ENCODE measurements around the gene DCDC2C. TPM values are rescaled to one million over a fixed set of nuclear protein-coding genes. Genes with fewer than 3 reads are reported as not detected.

The DCDC2C gene
- total RNA-seq, 1 donor from 2014 or later, result not detected

DNA sequence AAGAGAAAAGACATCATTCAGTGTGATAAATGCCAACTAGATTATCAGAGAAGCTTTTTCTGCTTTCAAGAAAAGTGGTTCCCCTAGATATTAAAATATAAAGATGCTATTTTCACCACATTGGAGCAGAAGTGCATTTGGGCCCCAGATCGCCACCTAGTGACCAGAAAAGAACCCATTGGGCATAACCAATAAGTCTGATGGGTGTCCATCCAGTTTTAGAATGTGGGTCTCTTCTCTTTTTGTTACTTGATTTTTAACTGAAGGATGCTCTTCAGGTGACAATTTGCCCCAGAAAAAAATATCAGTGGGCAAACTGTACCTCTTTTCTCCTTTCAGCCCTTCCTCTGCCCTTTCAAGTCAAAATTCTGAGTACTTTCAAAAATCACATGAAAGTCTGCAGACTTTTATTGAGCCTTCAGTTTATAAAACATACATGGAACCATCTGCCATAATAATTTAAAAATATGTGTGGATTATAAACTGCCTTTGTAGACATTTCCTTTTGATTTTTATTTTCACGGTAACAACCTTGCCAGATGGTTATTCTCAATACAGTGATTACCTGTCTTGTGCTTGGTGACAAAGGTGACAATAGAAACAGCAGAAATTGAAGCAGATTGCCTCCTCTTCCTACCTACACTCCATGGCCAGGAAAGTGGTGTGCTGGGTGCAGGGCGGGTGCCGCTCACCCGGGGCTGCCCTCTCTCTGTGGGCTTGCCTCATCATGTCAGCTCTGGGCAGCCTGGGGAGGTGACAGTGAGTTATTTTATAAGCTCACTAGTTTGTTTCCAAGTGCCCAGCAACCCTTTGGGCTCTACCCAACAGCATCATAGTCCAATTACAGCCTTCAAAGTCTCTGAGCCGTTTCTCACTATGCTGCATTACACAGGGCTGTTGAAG, 124.5 kb downstream of the DCDC2C start:
- peak; percentile 2 for DNase-seq (ENCODE audit: low read depth)

- no peak for DNase-seq (ENCODE audit: low read depth)
These were observed 127.4 kb downstream of the DCDC2C start for GRCh38 chr2:3830796-3831195.

DNA sequence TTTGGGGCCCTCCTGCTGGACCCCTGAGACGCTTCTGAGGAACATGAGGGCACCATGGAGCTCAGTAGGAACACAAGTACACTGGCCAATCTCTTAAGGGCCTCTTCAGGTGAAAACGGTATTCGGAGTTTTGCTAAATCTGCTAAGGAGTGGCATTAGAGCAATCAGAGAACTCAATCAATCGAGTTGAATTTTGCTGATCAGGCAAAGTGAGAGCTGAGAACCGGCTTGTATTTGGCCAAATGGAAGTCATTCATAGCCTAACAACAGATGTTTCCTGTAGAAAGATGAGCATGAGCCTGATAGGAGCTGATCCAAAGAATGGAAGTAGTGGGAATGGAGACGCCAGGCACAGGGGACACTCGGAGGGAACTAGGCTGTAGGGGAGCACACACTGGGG, 133.7 kb downstream of the DCDC2C start:
- DNase-seq (ENCODE audit: low read depth), result no peak

DNA sequence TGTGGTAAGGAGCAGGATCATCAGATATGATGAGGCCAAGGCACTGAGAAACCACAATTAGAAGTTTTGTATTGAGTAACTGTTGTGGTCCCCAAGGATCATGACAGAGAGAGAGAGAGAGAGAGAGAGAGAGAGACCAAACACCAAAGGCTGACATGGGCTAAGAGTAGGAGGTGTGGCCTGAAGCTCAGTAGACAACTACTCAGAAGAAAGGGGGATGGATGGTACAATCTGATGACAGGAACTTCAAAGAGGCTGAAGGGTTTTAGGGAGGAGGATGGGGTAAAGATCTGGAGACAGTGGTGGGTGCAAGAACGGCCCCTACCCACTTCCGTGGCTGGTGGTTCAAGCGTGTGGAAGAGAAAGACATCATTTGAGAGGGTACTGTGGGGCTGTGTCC, 135.0 kb downstream of the DCDC2C start:
- no peak for DNase-seq (ENCODE audit: low read depth)

- no peak for DNase-seq (ENCODE audit: low read depth)
These were observed 136.1 kb downstream of the DCDC2C start for GRCh38 chr2:3839476-3839875.

DNA sequence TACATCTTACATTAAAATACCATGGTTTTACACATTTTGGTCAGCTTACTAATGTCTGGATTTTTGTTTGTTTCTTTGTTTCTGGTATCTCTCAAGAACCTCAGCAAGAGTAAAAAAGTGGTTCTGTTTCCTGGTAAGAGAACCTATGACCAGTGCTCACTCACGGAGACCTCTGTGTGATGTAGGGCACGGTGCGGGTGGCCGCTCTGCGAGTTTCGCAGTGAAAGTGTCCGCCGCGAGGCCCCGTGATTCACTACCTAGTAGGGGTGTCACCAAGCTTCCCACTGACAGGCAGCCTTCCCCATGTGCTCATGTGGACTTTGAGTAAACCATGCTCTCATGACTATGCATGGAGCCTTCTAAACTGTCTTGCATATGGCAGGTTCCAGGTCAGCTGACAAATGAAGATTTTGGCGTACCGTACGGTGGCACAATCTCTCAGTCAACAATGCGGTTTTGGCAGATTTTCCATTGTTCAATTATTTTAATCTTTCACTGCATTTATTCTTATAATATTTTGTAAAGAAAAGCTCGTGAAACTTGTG, 137.3 kb downstream of the DCDC2C start:
- no peak for DNase-seq (ENCODE audit: low read depth)

DNA sequence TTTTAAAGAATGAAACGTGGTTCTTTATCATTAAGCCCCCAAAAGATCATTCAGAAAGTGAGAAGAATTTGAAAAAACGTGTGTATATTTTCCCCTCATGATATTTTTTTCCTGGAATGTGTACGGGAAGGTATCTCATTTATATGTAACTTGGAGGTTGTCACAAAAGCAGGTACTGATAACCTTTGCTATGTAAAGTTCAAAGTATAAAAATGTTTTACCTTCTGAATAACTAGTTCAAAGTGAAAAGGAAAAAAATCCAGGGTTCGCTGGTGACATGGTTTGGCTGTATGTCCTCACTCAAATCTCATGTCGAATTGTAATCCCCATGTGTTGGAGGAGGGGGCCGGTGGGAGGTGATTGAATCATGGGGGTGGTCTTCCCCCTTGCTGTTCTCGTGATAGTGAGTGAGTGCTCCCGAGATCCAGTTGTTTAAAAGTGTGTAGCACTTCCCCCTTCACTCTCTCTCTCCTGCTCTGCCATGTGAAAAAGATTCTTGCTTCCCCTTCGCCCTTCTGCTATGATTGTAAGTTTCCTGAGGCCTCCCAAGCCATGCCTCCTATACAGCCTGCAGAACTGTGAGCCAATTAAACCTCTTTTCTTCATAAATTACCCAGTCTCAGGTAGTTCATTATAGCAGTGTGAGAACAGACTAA, 144.2 kb downstream of the DCDC2C start:
- no peak for DNase-seq (ENCODE audit: low read depth)

DNA sequence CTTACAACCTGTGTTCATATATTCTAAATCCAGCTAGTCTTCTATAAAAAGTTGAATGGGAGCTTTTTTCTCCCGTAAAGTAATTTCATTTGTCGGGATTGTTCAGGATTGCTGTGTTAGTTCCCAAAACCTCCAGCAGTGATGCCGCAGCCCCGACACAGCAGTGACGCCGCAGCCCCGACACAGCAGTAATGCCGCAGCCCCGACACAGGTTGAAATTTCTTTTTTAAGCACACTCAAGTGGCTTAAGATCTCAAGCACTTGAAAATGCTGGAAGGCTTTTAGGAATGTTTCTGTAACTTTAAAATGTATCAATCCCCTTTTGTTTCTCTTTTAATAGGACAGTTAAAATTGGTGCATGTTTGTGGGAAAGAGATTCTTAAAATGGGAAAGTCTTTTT, 145.4 kb downstream of the DCDC2C start:
- no peak for DNase-seq (ENCODE audit: low read depth)

DNA sequence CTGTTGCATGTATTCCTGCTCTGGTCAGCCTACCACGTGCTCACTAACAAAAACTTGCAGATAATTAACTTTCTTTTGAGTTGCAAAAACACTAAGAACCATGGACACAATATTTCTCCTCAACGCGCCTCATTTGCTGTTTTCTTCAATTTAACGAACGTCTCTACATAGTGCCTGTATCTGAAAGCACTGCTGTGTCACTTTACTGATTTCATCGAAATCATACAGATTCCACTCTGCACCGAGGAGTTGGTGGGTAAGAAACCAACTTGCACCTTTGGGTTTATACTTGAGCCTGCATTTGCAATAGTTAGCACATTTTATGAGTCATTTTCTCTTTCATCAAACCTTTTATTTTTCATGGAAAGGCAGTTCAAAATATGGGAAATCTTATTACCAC, 145.8 kb downstream of the DCDC2C start:
- DNase-seq (ENCODE audit: low read depth), result no peak

- no peak for DNase-seq (ENCODE audit: low read depth)
These were observed 154.2 kb downstream of the DCDC2C start for GRCh38 chr2:3857576-3857975.

DNA sequence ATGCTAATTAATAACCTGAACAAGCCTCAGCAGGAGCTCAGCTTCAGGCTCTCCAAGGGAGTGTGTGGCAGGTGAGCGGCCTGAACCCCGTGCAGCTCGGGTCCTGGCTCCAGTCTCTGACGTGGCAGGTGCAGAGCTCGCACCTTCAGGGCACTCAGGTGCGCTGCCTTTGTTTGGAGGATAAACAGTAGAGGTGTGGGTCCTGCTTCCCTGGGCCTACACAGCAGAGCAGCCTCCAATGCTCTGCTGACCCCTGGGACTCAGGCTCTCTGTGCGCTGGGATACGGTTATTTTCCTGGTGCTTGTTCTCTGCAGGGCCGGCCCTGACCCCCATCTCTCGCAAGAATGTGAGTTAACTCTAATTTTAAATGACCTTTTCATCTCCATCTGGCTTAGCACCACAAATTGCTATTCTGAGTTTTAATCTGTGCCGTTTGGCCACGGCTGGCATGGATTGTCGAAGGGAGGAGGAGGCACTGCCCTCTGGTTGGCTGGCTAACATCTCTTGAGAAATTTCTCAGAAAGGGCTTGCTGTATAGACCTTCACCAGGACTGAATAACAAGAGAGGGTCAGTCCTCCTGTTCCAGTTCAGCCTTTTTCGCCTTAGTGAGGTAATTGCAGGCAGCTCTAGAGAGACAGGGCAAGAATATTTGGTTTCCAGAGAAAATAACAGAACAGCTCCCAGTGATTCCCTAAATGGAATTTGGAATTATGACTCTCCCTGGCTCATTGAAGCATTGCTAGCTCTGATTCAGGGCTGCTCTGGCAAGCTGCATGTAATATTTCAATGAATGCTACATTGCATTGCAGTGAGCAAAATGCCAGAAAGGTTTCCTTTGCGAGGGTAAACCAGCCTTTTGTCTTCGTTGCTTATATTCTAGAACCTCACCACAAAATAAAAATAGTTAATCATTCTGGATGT, 161.8 kb downstream of the DCDC2C start:
- DNase-seq (ENCODE audit: low read depth), result no peak

DNA sequence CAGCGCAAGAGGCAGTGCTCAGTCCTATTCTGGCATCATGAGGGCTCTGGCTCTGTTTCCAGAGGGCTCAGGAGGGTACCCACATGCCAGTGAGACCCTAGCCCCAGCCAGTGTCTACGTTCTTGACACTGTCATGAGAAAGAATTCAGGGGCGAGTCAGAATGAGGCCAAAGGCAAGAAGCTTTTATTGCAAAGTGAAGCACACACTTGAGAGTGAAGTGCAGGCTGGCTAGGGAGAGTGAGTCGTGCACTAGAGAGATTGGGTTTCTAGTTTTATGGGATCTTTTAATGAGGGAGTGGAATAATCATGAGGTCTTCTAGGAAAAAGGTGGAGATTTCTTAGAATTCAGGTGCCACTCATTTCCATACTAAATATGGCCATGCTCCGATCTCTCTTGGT, 164.1 kb downstream of the DCDC2C start:
- DNase-seq (ENCODE audit: low read depth), result no peak

DNA sequence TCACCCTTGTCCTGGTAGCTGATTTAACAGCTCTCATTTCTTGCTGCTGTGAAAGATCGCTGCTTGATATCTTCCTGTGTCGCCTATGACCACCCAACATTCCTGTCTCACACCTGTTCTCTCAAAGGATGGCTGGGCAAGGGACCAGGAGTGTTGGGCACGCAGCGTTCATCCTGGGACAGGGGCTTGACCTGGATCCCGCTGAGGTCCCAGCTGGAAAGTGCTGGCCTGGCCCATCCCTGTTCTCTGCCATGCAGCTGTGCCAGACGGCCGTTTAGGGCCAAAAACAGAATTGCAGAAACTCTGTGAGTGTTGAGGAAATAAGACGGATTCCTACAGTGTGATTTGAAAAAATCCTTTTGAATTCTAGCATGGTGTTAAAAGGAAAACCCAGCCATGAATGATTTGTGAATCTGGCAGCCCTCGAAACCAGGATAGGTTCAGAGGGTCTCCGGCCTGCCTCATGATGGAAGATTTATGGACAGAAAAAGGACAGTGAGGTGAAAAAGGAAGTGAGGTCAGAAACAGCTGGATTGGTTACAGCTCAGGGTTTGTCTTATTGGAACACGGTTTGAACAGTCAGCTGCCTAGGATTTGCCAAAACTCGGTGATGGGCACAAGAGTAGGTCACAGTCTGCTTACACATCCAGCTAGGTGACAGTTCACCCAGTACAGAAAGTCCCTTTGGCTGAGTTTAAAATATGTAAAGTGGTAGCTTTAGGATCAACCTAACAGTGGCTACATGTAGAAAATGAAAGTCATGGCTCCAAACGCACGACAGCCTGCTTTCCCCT, 164.8 kb downstream of the DCDC2C start:
- no peak for DNase-seq (ENCODE audit: low read depth)

- DNase-seq (ENCODE audit: low read depth), result no peak
These were observed 166.8 kb downstream of the DCDC2C start for GRCh38 chr2:3870222-3870621.

DNA sequence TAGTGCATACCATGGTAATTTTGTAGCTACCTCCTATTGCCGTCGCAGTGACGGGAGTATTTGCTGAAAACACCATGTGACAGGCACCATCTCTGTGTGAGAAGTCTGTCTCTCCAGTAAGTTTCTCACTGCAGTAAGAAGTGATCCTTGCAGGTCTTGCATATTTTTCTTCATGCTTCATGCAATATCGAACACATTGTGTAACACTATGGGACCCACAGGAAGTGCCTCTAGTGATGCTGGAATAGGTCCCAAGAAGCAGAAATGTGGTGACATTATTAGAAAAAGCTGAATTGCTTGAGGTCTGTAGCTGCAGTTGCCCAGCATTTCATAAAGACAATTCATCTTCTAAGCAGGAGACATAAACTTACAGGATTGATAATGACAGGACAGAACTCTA, 167.6 kb downstream of the DCDC2C start:
- DNase-seq (ENCODE audit: low read depth), result no peak

DNA sequence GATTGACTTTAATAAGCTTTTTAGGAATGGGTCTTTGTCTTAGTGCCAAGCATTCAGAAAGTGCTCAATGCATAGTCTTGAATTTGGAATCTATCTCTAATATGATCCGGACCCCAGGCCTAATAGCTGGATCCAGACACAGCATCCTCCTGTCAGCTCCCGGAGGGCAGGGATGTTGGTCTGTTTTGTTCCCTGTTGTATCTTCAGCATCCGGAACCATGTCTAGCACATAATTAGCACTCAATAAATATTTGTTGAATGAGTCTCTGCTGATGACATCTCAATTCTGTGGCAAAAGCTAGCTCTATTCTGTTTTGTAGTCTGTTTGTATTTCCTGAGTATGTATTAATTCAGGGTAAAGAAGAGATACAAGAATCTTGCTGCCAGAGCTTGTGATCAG, 169.1 kb downstream of the DCDC2C start:
- no peak for DNase-seq (ENCODE audit: low read depth)

- no peak for DNase-seq (ENCODE audit: low read depth)
These were observed 170.5 kb downstream of the DCDC2C start for GRCh38 chr2:3873899-3874298.

DNA sequence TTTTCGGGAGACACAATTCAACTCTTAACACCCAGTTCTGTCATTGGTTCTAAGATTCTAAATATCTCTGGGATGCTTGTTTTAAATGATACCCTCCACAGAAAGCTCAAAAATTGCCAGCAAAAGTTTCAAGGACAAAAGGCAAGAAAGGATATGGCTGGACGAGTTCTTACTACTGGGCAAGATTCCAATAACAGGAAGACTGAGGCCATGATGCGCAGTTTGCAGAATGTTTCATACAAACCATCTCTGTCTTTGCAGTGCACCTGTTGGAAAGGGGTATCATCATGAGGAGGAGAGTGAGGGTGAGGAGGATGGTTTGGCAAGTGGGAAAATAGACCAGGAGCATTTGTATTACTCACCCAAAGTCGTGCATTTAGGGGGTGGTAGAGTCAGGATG, 172.8 kb downstream of the DCDC2C start:
- no peak for DNase-seq (ENCODE audit: low read depth)

- no peak for DNase-seq (ENCODE audit: low read depth)
These were observed 173.3 kb downstream of the DCDC2C start for GRCh38 chr2:3876685-3877084.

GRCh38 chr2:3885629-3886628, 182.6 kb downstream of the DCDC2C start:
- DNase-seq (ENCODE audit: low read depth), result no peak
